HG03342 (cell line): Measurements from ENCODE around the gene TNFAIP3.
"Not testable (repeated sequence)": the region's sequence is repeated elsewhere in the genome, so short reads cannot be mapped to it uniquely, and the experiment has no call there.

Source experiments
- ATAC-seq: cut with Tn5 transposase; IDR thresholded peaks from one replicate; pipeline ENCODE4 v1.9.1; 2021; ENCODE audit warnings: mild to moderate bottlenecking, moderate library complexity; ENCODE audit not compliant: unreplicated experiment

TNFAIP3 gene

GRCh38 chr6:137844327-137844726 lies 22.7 kb upstream of the TNFAIP3 start:
- ATAC-seq, result not testable (repeated sequence)

- ATAC-seq, result not testable (repeated sequence)
Measured at GRCh38 chr6:137844773-137845172, 22.3 kb upstream of the TNFAIP3 start.

GRCh38 chr6:137845460-137845859 lies 21.6 kb upstream of the TNFAIP3 start:
- no peak for ATAC-seq

- ATAC-seq, result no peak
Measured at GRCh38 chr6:137846274-137846673, 20.8 kb upstream of the TNFAIP3 start.

- ATAC-seq, result peak; percentile 53
Measured at GRCh38 chr6:137846772-137847313, 20.2 kb upstream of the TNFAIP3 start.

- no peak for ATAC-seq
Measured at GRCh38 chr6:137847748-137848147, 19.3 kb upstream of the TNFAIP3 start.

- no peak for ATAC-seq
Measured at GRCh38 chr6:137848672-137849071, 18.4 kb upstream of the TNFAIP3 start.

- ATAC-seq, result no peak
Measured at GRCh38 chr6:137849181-137849980, 17.7 kb upstream of the TNFAIP3 start.

GRCh38 chr6:137849981-137850714 lies 16.9 kb upstream of the TNFAIP3 start:
- no peak for ATAC-seq

GRCh38 chr6:137850816-137851602 lies 16.1 kb upstream of the TNFAIP3 start:
- no peak for ATAC-seq

GRCh38 chr6:137851669-137852068 lies 15.4 kb upstream of the TNFAIP3 start:
- ATAC-seq, result no peak

- ATAC-seq, result no peak
Measured at GRCh38 chr6:137852346-137852745, 14.7 kb upstream of the TNFAIP3 start.

GRCh38 chr6:137852811-137853210 lies 14.2 kb upstream of the TNFAIP3 start:
- ATAC-seq, result no peak

- ATAC-seq, result no peak
Measured at GRCh38 chr6:137853569-137854213, 13.4 kb upstream of the TNFAIP3 start.

- ATAC-seq, result no peak
Measured at GRCh38 chr6:137856138-137856898, 10.7 kb upstream of the TNFAIP3 start.

GRCh38 chr6:137859025-137859424 lies 8.0 kb upstream of the TNFAIP3 start:
- no peak for ATAC-seq

- no peak for ATAC-seq
Measured at GRCh38 chr6:137860394-137861005, 6.6 kb upstream of the TNFAIP3 start.

GRCh38 chr6:137861550-137862337 lies 5.3 kb upstream of the TNFAIP3 start:
- no peak for ATAC-seq
